COLO668 (cell line): ENCODE measurements around the gene HOOK1.
"Not testable (repeated sequence)": the region's sequence is repeated elsewhere in the genome, so short reads cannot be mapped to it uniquely, and the experiment has no call there.

ENCODE experiments used
- DNase-seq: peaks from one replicate; lab custom pipeline; 2025; ENCODE audit not compliant: unreplicated experiment; lab: John Stamatoyannopoulos, UW

The HOOK1 gene

DNA sequence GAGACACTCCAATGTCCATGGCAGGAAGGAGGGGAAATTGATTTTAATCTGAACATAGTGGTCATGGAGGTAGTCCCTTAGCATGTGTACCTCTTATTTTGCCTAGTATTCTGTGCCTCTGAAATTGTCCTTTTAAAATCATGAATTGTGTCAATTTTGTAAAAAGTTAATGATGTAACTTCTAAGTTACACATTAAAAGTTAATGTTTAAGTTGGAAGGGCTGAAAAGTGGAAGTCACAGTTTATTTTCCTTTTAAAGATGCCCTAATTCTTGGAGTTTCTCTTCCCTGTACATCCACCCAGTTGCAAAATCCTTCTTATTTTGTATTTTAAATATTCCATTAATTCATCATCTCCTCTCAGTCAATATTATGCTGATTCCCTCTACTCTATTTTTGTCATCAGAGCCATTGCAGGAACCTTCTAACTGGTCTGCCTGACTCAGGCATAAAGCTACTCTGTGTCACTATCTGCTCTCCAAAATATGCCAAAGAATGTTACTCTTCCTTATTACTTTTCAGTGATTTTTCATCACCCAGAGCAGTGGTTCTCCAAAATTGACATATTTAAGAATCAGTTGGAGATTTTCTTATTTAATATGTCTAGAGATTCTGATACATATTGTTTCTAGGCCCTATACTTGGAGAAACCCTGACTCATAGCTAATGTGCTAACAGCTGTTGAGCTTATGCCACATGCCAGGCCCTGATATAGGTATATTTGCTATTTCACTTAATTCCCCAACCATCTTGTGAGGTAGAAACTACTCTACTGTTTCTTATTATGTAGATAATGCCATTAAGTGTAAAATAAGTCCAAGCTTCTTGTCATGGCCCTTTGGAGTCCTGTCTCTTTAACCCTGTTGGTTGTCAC is 5.1 kb downstream of the HOOK1 start:
- no peak for DNase-seq

DNA sequence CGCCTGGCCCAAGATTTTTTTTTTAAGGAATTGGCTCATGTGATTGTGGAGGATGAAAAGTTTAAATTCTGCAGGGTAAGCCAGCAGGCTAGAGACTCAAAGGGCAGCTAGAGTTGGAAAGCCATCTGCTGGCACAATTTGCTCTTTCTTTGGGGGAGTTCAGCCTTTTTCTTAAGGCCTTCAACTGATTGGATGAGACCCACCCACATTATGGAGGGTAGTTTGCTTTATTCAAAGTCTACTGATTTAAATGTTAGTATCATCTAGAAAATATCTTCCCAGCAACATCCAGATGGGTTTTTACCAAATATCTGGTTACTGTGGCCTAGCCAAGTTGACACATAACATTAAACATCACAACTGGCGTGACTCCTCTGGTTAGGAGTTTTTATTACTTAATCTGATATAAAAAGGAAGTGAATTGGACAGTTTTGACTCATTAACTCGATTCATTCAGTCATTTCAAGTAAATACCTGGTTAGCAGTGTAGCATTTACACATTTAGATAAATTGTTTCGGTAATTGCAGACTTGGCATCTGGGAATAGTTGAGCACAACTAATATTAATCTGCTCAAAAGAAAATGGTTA is 12.4 kb downstream of the HOOK1 start:
- DNase-seq, result no peak

- no peak for DNase-seq
These were observed 13.4 kb downstream of the HOOK1 start for GRCh38 chr1:59828160-59828559.

DNA sequence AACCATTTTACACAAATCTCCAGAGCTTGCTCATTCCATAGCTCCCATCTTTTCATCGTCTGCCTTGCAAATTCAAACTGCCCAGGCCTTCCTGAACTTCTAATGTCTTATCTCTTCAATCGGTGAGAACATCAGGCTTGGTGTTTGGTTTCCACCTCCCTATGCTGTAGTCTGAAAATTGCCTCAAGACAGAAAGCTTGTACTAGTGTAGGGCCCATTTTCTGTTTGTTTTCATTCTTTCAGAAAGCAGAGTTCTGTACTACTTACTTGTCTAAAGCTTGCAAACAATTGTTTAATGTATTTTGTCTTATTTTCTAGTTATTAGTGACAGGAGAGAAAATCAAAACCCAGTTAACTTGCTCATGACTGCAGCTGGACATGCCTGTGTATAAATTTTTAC is 16.8 kb downstream of the HOOK1 start:
- no peak for DNase-seq

GRCh38 chr1:59833022-59833421 is 18.3 kb downstream of the HOOK1 start:
- DNase-seq, result no peak

DNA sequence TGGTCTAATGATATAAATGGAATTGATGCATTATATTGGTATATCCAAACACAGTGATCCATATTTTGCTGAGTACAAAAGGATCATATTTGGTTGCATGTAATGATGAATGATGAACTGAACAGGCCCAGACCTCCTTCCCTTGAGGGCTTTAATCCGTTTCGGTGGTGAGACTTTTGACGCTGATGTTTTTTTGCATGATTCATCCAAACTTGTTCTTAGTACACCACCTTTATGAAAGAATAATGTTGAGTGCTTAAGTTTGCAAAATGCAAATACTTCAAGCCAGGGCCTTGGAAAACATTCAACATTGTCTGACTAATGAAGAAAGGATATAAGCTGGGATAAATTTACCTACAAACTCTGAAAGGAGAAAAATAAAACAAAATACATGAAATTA is 19.2 kb downstream of the HOOK1 start:
- DNase-seq, result no peak

- DNase-seq, result not testable (repeated sequence)
These were observed 23.1 kb downstream of the HOOK1 start for GRCh38 chr1:59837857-59838256.

- DNase-seq, result no peak
These were observed 30.3 kb downstream of the HOOK1 start for GRCh38 chr1:59845091-59845490.

GRCh38 chr1:59846209-59846894 is 31.6 kb downstream of the HOOK1 start:
- DNase-seq, result no peak

DNA sequence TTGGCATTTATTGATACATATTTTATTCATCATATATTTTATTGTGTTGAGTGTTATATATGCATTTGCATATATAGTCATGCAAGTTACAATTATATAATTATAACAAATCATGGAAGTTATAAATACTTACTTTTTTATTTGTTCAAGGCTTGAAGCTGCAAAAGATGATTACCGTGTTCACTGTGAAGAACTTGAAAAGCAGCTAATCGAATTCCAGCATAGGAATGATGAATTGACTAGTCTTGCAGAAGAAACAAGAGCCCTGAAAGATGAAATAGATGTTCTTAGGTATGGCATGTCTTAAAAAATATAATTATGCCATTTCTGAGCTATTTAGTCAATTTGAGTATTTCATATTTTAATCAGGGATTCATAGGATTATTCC is 32.1 kb downstream of the HOOK1 start:
- DNase-seq, result no peak

GRCh38 chr1:59852117-59852516 is 37.4 kb downstream of the HOOK1 start:
- no peak for DNase-seq

- DNase-seq, result not testable (repeated sequence)
These were observed 40.5 kb downstream of the HOOK1 start for GRCh38 chr1:59855297-59855696.

DNA sequence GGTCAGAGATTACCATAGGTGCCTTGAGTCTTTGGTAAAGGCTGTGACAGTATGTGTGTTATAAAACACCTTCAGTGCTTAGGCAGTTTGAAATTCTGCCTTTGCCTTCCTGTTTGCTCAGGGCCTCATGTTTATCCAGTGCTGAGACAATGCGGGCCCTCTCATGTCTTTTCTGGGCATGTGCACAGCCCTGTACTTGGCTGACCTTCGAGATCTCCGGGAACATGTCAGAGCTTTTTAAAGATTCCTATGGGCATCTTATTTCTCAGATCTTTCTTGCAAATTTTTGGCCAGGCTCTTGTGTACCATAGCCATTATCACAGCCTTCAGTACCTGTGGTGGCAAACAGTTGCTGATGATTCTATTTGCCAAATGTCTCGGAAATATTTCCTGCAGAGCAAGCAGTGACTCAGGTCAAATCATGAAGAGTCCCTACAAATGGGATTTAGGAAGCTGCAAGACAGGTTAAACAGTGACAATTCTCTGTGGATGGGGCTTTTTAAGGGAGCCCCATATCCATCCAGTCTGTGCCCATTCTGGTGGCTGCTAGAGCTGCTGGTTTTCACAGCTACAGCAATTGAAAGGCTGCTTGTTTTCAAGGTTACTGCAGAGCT is 42.1 kb downstream of the HOOK1 start:
- peak; percentile 50 for DNase-seq

DNA sequence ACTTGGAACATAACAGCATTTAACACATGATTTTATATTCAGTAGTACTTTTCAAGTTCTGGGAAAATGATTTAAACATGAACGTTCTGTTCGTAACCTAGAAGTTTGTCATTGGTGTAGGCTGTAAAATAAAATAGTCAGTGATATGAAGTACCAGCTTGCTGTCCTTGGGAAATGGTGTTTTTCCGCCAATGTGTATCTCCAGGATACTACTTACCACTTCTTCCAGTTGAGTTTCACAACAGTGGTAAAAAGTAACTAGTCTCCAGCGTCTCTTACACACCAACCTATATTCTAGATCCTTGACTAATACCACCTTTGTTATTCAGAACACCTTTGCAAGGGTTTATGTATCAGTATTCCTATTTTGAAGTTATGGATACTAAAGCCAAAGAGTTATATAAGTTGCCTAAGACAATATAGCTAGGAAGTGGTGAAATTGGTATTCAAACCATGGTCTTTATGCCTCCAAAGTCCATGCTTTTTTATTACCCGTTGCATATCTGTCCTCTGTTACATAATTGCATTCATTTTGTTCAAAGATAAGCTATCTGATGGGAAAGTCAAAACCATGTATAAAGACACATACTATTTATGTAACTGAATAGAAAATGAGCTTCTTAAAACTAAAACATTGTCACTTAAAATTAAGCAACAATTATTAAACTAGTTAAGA is 43.1 kb downstream of the HOOK1 start:
- DNase-seq, result no peak

GRCh38 chr1:59866462-59866861 is 51.7 kb downstream of the HOOK1 start:
- no peak for DNase-seq

GRCh38 chr1:59871746-59872145 is 57.0 kb downstream of the HOOK1 start:
- DNase-seq, result no peak

DNA sequence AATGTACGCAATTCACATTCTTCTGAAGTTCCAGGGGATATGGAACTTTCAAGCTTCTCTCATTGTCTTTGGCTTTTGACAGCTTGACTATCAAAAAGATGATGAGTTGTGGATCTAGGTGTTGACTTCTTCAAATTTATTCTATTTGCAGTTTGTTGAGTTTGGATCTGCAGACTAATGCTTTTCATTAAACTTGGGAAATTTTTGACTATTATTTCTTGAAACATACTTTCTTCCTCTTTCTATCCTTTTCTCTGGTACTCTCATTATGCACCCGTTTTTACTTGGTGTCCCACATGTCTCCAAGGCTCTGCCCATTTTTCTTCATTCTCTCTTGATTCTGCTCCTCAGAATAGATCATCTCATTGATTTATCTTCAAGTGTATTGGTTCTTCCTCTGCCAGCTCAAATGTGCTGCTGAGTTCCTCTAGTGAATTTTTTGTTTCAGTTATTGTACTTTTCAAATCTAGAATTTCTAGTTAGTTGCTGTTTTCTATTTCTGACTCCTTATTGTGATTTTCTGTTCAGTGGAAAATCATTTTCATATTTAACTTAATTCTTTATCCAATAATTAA is 62.4 kb downstream of the HOOK1 start:
- DNase-seq, result no peak

DNA sequence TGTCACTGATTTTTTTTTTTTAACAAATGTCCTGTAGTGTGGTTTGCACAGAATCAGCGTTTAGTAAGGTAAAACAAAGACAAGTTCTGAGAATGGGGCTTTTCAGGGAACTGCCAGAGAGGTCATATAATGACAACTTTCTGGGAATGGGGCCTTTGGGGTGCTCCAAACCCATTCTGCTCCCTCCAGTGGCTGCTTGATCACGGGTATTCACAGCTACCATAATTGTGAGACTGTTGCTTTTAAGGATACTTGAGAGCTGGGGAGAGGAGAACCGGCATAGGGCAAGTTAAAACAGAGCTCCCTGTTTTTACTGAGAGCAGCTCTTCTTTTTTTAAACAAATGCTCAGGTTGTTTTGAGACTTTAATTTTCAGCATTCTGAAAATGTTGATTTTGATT is 63.6 kb downstream of the HOOK1 start:
- no peak for DNase-seq

DNA sequence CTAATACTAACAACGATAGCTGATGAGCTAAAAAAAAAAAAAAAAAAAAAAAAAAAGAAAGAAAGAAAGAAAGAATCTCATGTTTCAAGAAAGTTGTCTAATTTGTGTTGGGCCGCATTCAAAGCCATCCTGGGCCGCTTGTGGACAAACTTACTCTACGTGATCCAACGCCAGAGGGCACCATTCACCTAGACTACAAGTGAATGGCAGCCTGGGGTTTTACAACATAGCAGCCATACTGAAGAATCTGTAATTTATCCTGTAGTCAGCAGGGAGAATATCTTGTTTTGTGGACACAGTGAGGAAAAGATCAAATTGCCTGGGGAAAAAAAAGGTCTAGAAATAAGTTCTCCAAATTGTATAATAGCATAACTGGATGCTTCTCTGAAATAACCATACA is 64.8 kb downstream of the HOOK1 start:
- peak; percentile 58 for DNase-seq

GRCh38 chr1:59879996-59880505 is 65.3 kb downstream of the HOOK1 start:
- no peak for DNase-seq

GRCh38 chr1:59880735-59881134 is 66.0 kb downstream of the HOOK1 start:
- DNase-seq, result no peak
